Activated T-helper 17 cell treated with anti-CD3 and anti-CD28 coated beads, Interleukin-2, amount 50 U/mL, for 72 hours (primary cell): ENCODE data around the gene CLCN2. TPM values are rescaled to one million over a fixed set of nuclear protein-coding genes. Genes with fewer than 3 reads are reported as not detected.

Source experiments
- ATAC-seq: fragments of 150-1000 bp; cut with Tn5 transposase; replicated peaks from 2 replicates; pipeline ENCODE4 v1.10.0; 2021; ENCODE audit warnings: mild to moderate bottlenecking, moderate library complexity
- H3K27ac Mint-ChIP-seq: one replicate; pipeline ENCODE4 v1.8.0; 2022; ENCODE audit warnings: mixed read lengths
- H3K27me3 Mint-ChIP-seq: one replicate; pipeline ENCODE4 v1.8.0; 2022; ENCODE audit warnings: mixed read lengths
- H3K36me3 Mint-ChIP-seq: one replicate; pipeline ENCODE4 v1.8.0; 2022; ENCODE audit warnings: low read depth, mild to moderate bottlenecking, mixed read lengths
- H3K4me1 Mint-ChIP-seq: one replicate; pipeline ENCODE4 v1.8.0; 2022; ENCODE audit warnings: mixed read lengths
- H3K4me3 Mint-ChIP-seq: one replicate; pipeline ENCODE4 v1.8.0; 2022; ENCODE audit warnings: mild to moderate bottlenecking, mixed read lengths
- H3K9me3 Mint-ChIP-seq: one replicate; pipeline ENCODE4 v1.8.0; 2022; ENCODE audit warnings: mixed read lengths
- total RNA-seq, 2 donors: library from RNA; stranded (reverse); gene quantifications; one replicate each; pipeline ENCODE4 v1.2.3, GENCODE V29; 2022

The CLCN2 gene
- total RNA-seq, 2 donors from 2014 or later, result 9.5 to 13.7 TPM

DNA sequence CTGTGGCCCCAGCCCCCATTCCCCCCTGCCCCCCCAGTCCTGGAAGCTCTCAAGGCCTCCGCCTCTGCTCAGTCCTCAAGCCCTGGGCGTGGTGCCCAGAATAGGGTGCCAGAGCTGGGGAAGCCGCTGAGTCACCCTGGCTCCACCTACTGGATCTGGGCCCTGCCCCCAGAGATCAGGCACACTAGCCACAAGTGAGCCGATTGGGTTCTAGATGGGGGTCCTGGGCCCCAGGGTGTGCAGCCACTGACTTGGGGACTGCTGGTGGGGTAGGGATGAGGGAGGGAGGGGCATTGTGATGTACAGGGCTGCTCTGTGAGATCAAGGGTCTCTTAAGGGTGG is 41.3 kb downstream of the CLCN2 start:
- H3K9me3 Mint-ChIP-seq, result no peaks in the 10 kb centered on the region
- H3K4me1 Mint-ChIP-seq, result peaks cover 38% of the 10 kb centered on the region
- peaks cover 97% of the 10 kb centered on the region for H3K36me3 Mint-ChIP-seq
- no peak overlapping the region for H3K4me3 Mint-ChIP-seq
- peak overlapping the region; percentile 20 for H3K27ac Mint-ChIP-seq
- ATAC-seq, result peak; percentile 68
- no peaks in the 10 kb centered on the region for H3K27me3 Mint-ChIP-seq

DNA sequence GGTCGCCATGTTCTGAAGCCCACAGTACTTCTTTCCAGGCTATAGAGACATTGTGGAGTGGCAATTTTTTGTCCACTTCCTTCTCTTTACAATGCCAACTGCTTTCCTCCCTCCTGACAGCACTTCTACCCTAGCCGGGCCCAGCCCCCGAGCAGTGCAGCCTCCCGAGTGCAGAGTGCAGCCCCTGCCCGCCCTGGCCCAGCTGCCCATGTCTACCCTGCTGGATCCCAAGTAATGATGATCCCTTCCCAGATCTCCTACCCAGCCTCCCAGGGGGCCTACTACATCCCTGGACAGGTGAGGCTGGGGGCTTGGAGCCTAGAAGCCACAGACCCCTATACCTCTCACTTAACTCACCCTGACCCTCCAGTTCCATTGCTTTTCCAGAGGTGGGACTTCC is 44.2 kb downstream of the CLCN2 start:
- ATAC-seq, result no peak
- H3K9me3 Mint-ChIP-seq, result no peaks in the 10 kb centered on the region
- H3K4me1 Mint-ChIP-seq, result peaks cover 27% of the 10 kb centered on the region
- H3K36me3 Mint-ChIP-seq, result peaks cover 74% of the 10 kb centered on the region
- peak overlapping the region; percentile 85 for H3K27ac Mint-ChIP-seq
- H3K27me3 Mint-ChIP-seq, result no peaks in the 10 kb centered on the region
- peak overlapping the region; percentile 80 for H3K4me3 Mint-ChIP-seq

DNA sequence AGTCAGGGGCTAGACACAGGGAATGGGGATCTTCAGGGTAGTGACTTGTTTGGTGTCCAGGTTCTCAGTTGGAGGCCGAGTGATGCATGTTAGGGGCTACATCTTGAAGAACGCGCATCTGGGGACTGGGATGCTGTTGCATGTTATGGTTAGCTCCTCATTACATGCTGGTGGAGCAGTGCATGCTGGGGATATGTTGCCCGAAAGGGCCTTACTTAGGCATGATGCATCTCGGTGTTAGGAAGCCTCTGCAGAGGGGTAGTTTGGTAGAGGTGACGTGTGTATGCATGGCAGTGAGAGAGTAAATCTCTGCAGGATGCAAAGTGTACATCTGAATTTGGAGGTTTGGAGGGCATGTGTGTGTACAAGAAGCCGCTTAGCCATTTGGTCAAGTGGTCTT is 44.6 kb downstream of the CLCN2 start:
- Mint-ChIP-seq H3K4me1 (peaks cover 27% of the 10 kb centered on the region), H3K36me3 (peaks cover 70% of the 10 kb centered on the region), H3K4me3 (peak overlapping the region; percentile 80), H3K9me3 (no peaks in the 10 kb centered on the region), H3K27me3 (no peaks in the 10 kb centered on the region), H3K27ac (peak overlapping the region; percentile 85)
- ATAC-seq, result no peak

DNA sequence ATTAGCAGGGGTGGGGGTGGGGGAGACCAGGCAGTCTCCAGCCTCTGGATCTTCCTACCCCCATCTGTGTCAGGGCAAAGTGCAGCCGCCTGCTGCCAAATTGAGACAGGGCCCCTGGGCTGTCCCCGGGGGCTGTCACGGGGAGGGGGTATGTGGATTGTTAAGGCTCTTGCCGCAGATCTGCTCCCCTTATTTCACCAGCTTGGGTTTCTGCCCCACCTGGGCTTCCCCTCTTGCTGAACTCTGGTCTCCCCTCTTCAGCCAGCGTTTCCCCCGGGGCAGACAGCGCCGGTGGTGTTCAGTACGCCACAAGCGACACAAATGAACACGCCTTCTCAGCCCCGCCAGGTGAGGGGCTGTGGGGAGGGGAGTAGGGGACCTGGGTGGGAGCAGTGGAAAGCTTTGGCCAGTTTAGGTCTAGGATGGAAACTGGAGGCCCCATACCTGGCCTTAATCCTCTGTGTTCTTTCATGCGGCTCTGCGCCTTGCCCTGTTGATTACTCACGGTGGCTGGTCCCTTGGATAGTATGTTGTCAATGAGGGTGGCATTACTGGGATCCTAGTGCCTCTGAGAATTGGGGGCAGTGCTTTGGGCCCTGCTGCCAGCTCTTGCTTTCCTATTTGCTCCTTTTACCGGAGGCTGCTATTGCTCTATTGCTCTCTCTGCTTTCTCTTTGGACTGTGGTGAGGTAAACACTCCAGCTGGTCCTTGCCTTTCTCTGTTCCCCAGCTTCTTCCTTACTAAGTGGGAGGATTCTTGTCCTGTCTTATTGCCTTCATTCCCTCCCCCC is 45.3 kb downstream of the CLCN2 start:
- no peak for ATAC-seq
- H3K4me1 Mint-ChIP-seq, result peaks cover 27% of the 10 kb centered on the region
- no peaks in the 10 kb centered on the region for H3K9me3 Mint-ChIP-seq
- no peaks in the 10 kb centered on the region for H3K27me3 Mint-ChIP-seq
- peak overlapping the region; percentile 80 for H3K4me3 Mint-ChIP-seq
- H3K36me3 Mint-ChIP-seq, result peaks cover 63% of the 10 kb centered on the region
- peak overlapping the region; percentile 85 for H3K27ac Mint-ChIP-seq

DNA sequence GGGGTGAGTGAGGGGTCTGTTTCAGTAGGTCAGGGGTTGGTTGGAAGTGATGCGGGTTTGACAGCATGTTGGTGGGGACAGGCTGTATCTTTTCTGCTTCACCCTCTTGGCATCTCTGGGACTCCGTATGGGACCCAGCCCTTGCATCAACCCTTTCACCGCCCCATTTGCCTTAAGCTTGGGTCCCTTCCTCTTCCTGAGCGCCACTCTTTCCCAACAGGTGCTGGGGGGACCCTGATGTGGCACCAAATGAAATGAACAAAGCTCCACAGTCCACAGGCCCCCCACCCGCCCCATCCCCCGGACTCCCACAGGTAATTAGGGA is 45.9 kb downstream of the CLCN2 start:
- H3K4me3 Mint-ChIP-seq, result peak overlapping the region; percentile 80
- peak overlapping the region; percentile 85 for H3K27ac Mint-ChIP-seq
- no peaks in the 10 kb centered on the region for H3K27me3 Mint-ChIP-seq
- H3K9me3 Mint-ChIP-seq, result no peaks in the 10 kb centered on the region
- no peak for ATAC-seq
- H3K4me1 Mint-ChIP-seq, result peaks cover 27% of the 10 kb centered on the region
- H3K36me3 Mint-ChIP-seq, result peaks cover 57% of the 10 kb centered on the region

DNA sequence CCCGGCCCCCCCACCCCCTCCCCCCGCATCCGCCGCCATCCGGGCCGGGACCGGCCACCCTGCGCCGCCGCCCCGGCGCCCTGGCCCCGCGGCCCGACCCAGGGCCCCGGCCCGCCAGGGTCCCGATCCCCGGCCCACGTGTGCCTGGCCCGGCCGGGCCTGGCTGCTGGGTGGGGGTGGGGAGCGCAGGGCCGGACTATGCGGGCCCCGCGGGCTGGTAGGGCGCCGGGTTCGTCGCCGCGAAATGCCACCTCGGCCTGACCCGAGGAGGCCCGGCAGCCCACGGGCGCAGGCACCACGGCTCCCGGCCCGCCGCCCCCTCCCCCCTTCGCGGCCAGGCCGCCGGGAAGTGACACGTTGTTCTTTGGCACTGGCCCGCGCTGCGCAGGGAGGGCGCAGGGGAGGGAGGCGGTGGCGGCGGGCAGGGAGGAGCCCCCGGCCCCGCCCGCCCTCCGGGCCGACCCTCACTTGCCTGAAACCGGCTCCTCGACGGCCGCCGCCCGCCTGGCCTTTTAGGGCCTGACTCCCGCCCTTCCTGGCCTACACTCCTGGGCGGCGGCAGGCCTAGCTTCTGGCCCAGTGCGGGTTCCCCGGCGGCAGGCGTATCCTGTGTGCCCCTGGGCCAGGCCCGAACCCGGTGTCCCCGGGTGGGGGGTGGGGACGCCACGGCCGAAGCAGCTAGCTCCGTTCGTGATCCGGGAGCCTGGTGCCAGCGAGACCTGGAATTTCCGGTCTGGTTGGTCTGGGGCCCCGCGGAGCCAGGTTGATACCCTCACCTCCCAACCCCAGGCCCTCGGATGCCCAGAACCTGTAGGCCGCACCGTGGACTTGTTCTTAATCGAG is 46.5 kb downstream of the CLCN2 start:
- Mint-ChIP-seq H3K4me1 (peaks cover 27% of the 10 kb centered on the region), H3K27me3 (no peaks in the 10 kb centered on the region), H3K9me3 (no peaks in the 10 kb centered on the region), H3K4me3 (peak overlapping the region; percentile 80), H3K36me3 (peaks cover 54% of the 10 kb centered on the region), H3K27ac (peak overlapping the region; percentile 85)
- ATAC-seq, result peak; percentile 48

DNA sequence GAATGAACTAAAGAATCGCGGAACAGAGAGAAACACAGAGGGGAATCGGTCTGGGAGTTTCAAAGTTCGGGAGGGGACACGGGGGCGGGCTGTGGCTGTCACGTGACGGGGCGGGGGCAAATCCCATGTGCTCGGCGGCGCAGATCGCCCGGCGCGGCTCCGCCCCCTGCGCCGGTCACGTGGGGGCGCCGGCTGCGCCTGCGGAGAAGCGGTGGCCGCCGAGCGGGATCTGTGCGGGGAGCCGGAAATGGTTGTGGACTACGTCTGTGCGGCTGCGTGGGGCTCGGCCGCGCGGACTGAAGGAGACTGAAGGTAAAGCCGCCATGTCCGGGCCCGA is 47.1 kb downstream of the CLCN2 start, which contains the start of gene EIF4G1:
Gene EIF4G1, plus strand, starts transcription at position 244 of the 337 bp plus-strand sequence. CDS start 1,191 bp downstream, outside the sequence.
- H3K36me3 Mint-ChIP-seq, result peaks cover 54% of the 10 kb centered on the region
- H3K9me3 Mint-ChIP-seq, result no peaks in the 10 kb centered on the region
- H3K27me3 Mint-ChIP-seq, result no peaks in the 10 kb centered on the region
- H3K27ac Mint-ChIP-seq, result peak within 1 kb of the TSS; percentile 85
- H3K4me3 Mint-ChIP-seq, result peak within 1 kb of the TSS; percentile 80
- peaks cover 22% of the 10 kb centered on the region for H3K4me1 Mint-ChIP-seq
- ATAC-seq, result peak; percentile 95

DNA sequence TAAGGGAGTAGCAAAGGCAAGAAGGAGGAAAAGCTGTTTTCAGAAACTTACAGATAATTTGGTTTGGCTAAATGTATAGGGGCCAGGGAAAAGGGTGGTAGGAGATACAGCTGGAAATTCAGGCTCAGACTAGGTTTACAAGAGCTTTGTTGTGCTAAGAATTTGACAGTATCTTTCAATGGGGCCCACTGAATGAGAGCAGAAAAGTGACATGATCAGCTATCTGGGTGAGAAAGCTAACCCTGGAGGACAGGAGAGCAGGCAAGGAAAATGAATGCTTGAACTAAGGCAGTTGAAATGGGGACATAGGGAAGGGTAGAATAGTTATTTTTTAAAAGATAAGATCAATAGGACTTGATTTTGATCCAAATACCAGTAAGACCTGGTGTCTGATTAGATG is 49.8 kb downstream of the CLCN2 start:
- peak overlapping the region; percentile 9 for H3K27ac Mint-ChIP-seq
- no peaks in the 10 kb centered on the region for H3K27me3 Mint-ChIP-seq
- H3K4me1 Mint-ChIP-seq, result peaks cover 5% of the 10 kb centered on the region
- H3K4me3 Mint-ChIP-seq, result no peak overlapping the region
- H3K9me3 Mint-ChIP-seq, result no peaks in the 10 kb centered on the region
- no peak for ATAC-seq
- peaks cover 55% of the 10 kb centered on the region for H3K36me3 Mint-ChIP-seq

DNA sequence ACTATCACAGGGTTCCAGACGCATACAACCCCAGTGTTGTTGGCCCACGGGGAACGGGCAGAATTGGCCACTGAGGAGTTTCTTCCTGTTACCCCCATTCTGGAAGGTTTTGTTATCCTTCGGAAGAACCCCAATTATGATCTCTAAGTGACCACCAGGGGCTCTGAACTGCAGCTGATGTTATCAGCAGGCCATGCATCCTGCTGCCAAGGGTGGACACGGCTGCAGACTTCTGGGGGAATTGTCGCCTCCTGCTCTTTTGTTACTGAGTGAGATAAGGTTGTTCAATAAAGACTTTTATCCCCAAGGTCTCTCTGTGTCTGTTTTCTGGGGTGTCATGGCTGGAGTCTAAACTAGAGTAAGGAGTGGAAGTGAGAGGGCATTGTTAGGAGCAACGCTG is 52.7 kb downstream of the CLCN2 start:
- Mint-ChIP-seq H3K27ac (peak overlapping the region; percentile 63), H3K4me1 (no peaks in the 10 kb centered on the region), H3K9me3 (no peaks in the 10 kb centered on the region), H3K36me3 (peaks cover 65% of the 10 kb centered on the region), H3K4me3 (no peak overlapping the region), H3K27me3 (no peaks in the 10 kb centered on the region)
- ATAC-seq, result no peak

DNA sequence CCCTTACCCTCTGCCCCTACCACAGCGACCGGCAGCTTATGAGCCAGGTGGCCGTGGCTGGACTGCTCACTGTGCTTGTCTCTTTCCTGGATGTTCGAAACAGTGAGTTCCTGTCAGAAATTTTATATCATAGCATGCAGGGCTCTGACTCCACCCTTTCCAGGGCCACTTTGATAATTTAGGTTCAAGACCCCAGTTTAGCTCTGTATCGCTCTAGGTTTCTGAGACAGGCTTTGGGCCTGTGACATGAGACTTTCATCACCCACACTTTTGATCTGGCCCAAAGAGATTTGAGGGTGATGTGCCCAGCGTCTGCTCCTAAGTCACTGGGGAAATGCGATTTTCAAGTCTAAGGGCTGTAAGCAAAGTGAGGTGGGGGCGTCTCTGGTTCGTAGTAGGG is 53.5 kb downstream of the CLCN2 start:
- Mint-ChIP-seq H3K4me3 (no peak overlapping the region), H3K27me3 (no peaks in the 10 kb centered on the region), H3K9me3 (no peaks in the 10 kb centered on the region), H3K36me3 (peaks cover 73% of the 10 kb centered on the region), H3K4me1 (no peaks in the 10 kb centered on the region), H3K27ac (peak overlapping the region; percentile 63)
- ATAC-seq, result no peak

DNA sequence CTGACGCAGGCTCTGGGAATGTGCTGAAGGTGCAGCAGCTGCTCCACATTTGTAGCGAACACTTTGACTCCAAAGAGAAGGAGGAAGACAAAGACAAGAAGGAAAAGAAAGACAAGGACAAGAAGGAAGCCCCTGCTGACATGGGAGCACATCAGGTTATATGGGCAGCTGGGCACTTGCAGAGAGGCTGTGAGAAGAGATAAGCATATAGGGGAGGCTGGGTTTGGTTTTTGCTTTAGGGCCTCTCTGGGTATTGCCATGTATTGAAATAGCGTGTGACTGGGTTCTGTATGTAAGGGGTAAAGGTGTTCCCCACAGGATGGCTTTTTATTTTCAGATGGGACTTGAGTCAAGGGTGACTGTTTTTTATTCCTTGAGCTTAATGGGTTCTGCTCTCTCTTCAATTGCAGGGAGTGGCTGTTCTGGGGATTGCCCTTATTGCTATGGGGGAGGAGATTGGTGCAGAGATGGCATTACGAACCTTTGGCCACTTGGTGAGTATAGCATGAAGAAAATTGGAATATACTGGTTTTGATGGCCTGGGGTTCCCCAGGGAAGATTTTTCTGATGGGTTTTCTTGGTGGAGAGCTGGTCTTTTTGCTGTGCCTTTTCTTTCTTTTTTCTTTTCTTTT is 54.9 kb downstream of the CLCN2 start:
- H3K27ac Mint-ChIP-seq, result peak overlapping the region; percentile 40
- H3K36me3 Mint-ChIP-seq, result peaks cover 88% of the 10 kb centered on the region
- H3K9me3 Mint-ChIP-seq, result no peaks in the 10 kb centered on the region
- H3K27me3 Mint-ChIP-seq, result no peaks in the 10 kb centered on the region
- H3K4me1 Mint-ChIP-seq, result no peaks in the 10 kb centered on the region
- H3K4me3 Mint-ChIP-seq, result no peak overlapping the region
- no peak for ATAC-seq

DNA sequence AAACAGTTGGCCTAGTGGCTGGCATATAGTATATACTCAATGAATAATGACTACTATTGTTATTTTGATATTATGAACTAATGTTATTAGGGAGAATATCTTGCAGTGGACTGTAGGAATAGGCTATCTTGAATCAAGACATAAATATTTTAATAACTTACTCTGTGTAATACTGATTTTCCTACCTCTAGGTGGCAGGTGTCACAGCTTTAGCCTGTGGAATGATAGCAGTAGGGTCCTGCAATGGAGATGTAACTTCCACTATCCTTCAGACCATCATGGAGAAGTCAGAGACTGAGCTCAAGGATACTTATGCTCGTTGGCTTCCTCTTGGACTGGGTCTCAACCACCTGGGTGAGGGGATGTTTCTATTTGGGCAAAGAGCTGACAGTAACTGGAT is 55.8 kb downstream of the CLCN2 start:
- H3K27me3 Mint-ChIP-seq, result no peaks in the 10 kb centered on the region
- no peak for ATAC-seq
- H3K27ac Mint-ChIP-seq, result no peak overlapping the region
- H3K4me3 Mint-ChIP-seq, result no peak overlapping the region
- no peaks in the 10 kb centered on the region for H3K9me3 Mint-ChIP-seq
- no peaks in the 10 kb centered on the region for H3K4me1 Mint-ChIP-seq
- peaks cover 96% of the 10 kb centered on the region for H3K36me3 Mint-ChIP-seq

DNA sequence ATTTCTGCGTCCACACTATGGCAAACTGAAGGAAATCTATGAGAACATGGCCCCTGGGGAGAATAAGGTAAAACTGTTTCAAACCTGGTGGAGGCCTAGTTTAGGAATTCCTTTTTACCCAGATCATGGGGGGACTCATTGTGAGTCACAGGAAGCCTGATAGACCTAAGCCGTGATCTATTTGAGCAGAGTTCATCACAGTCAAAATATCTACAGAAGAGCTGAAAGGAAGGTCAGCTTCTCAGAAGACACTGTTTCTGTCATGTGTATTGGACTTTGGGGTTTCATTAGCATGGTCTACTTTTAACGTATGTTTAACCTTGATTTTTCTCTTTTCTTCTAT is 61.1 kb downstream of the CLCN2 start:
- peaks cover 9% of the 10 kb centered on the region for H3K4me1 Mint-ChIP-seq
- H3K27me3 Mint-ChIP-seq, result no peaks in the 10 kb centered on the region
- H3K9me3 Mint-ChIP-seq, result no peaks in the 10 kb centered on the region
- peak overlapping the region; percentile 98 for H3K4me3 Mint-ChIP-seq
- peak overlapping the region; percentile 95 for H3K27ac Mint-ChIP-seq
- peaks cover 60% of the 10 kb centered on the region for H3K36me3 Mint-ChIP-seq
- no peak for ATAC-seq

DNA sequence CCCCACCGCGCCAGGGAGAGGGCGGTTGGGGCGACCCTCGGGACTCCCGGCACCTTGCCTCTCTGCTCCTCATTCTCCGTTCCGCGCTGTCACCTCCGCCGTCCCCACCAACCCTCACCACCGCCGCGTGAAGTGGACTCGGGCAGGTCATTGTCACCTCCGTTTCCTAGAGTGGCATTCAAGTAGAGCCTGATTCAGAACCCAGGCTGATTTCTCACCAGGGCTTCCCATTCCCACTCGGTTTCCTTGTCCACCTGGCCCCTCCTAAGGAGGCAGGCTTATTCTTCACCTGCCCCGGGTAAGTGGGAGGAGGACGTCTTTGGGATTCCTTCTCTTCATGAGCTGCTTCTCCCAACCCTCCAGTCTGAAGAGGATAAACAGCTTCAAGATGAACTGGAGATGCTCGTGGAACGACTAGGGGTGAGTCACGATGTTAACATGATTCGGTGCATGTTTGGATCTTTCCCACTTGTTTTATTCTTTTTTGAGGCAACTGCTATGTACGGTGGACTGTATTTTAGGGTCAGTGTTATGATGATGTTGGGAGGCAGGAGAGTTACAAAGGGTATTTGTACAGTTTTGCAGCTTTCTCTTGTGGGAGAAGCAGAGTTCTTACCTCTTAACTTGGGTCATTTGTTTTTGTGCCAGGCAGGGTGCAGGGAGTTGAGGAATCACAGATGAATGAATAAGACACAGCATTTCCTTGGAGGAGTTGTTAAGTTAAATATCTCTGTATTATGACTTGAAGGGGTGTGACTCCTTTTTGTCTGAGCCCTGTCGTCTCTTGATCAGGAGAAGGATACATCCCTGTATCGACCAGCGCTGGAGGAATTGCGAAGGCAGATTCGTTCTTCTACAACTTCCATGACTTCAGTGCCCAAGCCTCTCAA is 61.7 kb downstream of the CLCN2 start:
- Mint-ChIP-seq H3K9me3 (no peaks in the 10 kb centered on the region), H3K36me3 (peaks cover 54% of the 10 kb centered on the region), H3K27me3 (no peaks in the 10 kb centered on the region), H3K27ac (peak overlapping the region; percentile 95), H3K4me1 (peaks cover 9% of the 10 kb centered on the region), H3K4me3 (peak overlapping the region; percentile 98)
- no peak for ATAC-seq
